Fibroblast of mammary gland (primary cell): ENCODE results near the gene SPATA13.

Source experiments
- DNase-seq: peaks from one replicate; pipeline ENCODE4 v3.0.0-alpha.2; 2010; ENCODE audit warnings: low read depth
- H3K4me3 ChIP-seq: 2 replicates; pipeline ENCODE4 v1.5.1; 2011; ENCODE audit warnings: low read depth, mild to moderate bottlenecking, low read length, moderate library complexity; ENCODE audit not compliant: control insufficient read depth
- CTCF ChIP-seq: conservative IDR thresholded peaks from 2 replicates; pipeline ENCODE4 v1.5.1; 2011; ENCODE audit warnings: low read depth, low read length, inconsistent platforms; ENCODE audit not compliant: control insufficient read depth, insufficient read depth

The SPATA13 gene

GRCh38 chr13:24275041-24275440 lies 114.5 kb downstream of the SPATA13 start:
- H3K4me3 ChIP-seq, result no peak overlapping the region
- DNase-seq, result no peak
- TF ChIP-seq CTCF, result no peak

DNA sequence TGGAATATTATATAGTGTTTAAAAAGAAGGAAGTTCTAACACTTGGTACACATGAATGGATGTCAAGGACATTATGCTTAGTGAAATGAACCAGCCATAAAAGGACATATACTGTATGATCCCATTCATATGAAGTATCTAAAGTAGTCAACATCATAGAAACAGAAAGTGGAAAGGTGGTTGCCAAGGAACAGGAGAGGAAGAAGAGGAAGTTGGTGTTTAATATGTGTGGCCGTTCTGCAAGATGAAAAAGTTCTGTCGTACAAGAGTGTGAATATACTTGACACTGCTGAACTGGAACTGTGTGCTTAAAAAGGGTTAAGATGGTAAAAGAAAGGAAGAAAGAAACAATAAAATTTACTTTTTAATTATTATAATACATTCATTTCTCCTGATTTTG lies 115.8 kb downstream of the SPATA13 start:
- DNase-seq, result no peak
- H3K4me3 ChIP-seq, result no peak overlapping the region
- no peak for TF ChIP-seq CTCF

DNA sequence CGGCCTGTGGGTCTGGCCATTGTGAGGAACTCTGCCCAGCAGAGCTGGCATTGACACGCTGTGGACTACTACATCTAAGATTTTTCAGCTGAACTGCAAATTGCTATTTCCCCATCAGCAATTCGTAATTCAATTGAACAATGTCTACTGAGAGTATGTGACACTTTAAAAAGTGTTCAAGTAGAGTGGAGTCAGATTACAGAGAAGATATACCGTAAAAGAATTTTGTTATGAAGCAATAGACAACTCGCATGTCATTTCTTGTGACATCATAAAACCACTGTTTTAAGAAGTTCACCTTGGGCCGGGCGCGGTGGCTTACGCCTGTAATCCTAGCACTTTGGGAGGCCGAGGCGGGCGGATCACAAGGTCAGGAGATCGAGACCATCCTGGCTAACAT lies 116.3 kb downstream of the SPATA13 start:
- no peak for TF ChIP-seq CTCF
- H3K4me3 ChIP-seq, result no peak overlapping the region
- no peak for DNase-seq

- no peak for TF ChIP-seq CTCF
- no peak for DNase-seq
- H3K4me3 ChIP-seq, result no peak overlapping the region
Observed at GRCh38 chr13:24277761-24278160, 117.2 kb downstream of the SPATA13 start.

GRCh38 chr13:24279327-24280110 lies 119.0 kb downstream of the SPATA13 start:
- TF ChIP-seq CTCF, result no peak
- no peak for DNase-seq
- no peak overlapping the region for H3K4me3 ChIP-seq

DNA sequence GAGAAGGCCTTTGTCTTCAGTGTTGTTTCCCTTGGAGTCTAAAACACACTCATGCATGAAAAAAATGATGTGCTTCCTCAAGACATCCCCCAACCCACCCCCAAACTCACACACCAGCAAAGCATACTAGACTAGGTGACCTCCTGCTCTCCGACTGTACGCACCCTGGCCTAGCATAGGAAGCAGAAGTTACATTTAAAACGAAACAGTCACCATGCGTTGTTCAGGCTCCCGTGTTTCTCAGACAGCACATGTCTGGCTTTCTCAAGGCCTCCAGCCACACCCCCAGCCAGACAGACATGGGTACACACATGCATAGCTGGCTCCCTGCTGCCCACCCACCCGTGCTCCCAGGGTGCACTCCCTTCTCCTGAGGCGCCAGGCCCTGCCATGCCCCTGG lies 120.2 kb downstream of the SPATA13 start:
- TF ChIP-seq CTCF, result no peak
- H3K4me3 ChIP-seq, result no peak overlapping the region
- DNase-seq, result no peak
